Measurements from ENCODE around the gene KCNQ5.

GRCh38 chr6:73011945-73012344 lies 390.1 kb downstream of the KCNQ5 start:
- TF ChIP-seq CTCF (IDR thresholded peaks at IDR 0.05; ENCODE audit: insufficient read depth, low read length, poor library complexity, severe bottlenecking) (no peak), EZH2phosphoT487 (conservative IDR thresholded peaks at IDR 0.05; ENCODE audit: low read length) (no peak)

Data from SU-DHL-6 (cell line).